Epithelial cell of proximal tubule (primary cell): ENCODE data around the gene HOXC9. TPM values are rescaled to one million over a fixed set of nuclear protein-coding genes. Genes with fewer than 3 reads are reported as not detected.
A peak's percentile ranks its signal among the peaks of the same experiment; 100 is the strongest.

Experiments used
- DNase-seq: peaks from one replicate; pipeline ENCODE4 v3.0.0-alpha.2; 2011; ENCODE audit warnings: low read depth
- H3K4me3 ChIP-seq: 2 replicates; pipeline ENCODE4 v1.5.1; 2011; ENCODE audit warnings: low read depth, mild to moderate bottlenecking, low read length
- total RNA-seq: library from RNA; depleted of rRNA; stranded (reverse); fragments of >200 nt; gene quantifications from 2 replicates; pipeline ENCODE4 v1.2.3, GENCODE V29; 2015
- TF ChIP-seq, protein P1 (sequence below): conservative IDR thresholded peaks from 2 replicates; pipeline ENCODE4 v1.5.1; 2012; ENCODE audit warnings: low read depth, mild to moderate bottlenecking, low read length

Gene HOXC9
- total RNA-seq, 1 donor from 2014 or later: 11.0 TPM

DNA sequence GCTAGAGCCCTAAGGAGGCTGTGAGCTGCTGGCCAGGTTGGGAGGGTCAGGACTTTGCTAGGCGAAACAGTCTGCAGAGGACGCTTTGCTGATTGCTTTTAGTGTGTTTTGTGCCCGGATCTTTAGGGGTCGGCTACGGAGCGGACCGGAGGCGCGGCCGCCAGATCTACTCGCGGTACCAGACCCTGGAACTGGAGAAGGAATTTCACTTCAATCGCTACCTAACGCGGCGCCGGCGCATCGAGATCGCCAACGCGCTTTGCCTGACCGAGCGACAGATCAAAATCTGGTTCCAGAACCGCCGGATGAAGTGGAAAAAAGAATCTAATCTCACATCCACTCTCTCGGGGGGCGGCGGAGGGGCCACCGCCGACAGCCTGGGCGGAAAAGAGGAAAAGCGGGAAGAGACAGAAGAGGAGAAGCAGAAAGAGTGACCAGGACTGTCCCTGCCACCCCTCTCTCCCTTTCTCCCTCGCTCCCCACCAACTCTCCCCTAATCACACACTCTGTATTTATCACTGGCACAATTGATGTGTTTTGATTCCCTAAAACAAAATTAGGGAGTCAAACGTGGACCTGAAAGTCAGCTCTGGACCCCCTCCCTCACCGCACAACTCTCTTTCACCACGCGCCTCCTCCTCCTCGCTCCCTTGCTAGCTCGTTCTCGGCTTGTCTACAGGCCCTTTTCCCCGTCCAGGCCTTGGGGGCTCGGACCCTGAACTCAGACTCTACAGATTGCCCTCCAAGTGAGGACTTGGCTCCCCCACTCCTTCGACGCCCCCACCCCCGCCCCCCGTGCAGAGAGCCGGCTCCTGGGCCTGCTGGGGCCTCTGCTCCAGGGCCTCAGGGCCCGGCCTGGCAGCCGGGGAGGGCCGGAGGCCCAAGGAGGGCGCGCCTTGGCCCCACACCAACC is 29.8 kb downstream of the HOXC9 start:
- TF ChIP-seq, protein P1, sequence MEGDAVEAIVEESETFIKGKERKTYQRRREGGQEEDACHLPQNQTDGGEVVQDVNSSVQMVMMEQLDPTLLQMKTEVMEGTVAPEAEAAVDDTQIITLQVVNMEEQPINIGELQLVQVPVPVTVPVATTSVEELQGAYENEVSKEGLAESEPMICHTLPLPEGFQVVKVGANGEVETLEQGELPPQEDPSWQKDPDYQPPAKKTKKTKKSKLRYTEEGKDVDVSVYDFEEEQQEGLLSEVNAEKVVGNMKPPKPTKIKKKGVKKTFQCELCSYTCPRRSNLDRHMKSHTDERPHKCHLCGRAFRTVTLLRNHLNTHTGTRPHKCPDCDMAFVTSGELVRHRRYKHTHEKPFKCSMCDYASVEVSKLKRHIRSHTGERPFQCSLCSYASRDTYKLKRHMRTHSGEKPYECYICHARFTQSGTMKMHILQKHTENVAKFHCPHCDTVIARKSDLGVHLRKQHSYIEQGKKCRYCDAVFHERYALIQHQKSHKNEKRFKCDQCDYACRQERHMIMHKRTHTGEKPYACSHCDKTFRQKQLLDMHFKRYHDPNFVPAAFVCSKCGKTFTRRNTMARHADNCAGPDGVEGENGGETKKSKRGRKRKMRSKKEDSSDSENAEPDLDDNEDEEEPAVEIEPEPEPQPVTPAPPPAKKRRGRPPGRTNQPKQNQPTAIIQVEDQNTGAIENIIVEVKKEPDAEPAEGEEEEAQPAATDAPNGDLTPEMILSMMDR: no peak
- H3K4me3 ChIP-seq: peak overlapping the region; percentile 17
- no peak for DNase-seq

DNA sequence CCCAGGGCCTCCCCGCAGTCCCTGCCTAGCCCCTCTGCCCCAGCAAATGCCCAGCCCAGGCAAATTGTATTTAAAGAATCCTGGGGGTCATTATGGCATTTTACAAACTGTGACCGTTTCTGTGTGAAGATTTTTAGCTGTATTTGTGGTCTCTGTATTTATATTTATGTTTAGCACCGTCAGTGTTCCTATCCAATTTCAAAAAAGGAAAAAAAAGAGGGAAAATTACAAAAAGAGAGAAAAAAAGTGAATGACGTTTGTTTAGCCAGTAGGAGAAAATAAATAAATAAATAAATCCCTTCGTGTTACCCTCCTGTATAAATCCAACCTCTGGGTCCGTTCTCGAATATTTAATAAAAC is 30.5 kb downstream of the HOXC9 start:
- H3K4me3 ChIP-seq: no peak overlapping the region
- TF ChIP-seq, protein P1: no peak
- no peak for DNase-seq

DNA sequence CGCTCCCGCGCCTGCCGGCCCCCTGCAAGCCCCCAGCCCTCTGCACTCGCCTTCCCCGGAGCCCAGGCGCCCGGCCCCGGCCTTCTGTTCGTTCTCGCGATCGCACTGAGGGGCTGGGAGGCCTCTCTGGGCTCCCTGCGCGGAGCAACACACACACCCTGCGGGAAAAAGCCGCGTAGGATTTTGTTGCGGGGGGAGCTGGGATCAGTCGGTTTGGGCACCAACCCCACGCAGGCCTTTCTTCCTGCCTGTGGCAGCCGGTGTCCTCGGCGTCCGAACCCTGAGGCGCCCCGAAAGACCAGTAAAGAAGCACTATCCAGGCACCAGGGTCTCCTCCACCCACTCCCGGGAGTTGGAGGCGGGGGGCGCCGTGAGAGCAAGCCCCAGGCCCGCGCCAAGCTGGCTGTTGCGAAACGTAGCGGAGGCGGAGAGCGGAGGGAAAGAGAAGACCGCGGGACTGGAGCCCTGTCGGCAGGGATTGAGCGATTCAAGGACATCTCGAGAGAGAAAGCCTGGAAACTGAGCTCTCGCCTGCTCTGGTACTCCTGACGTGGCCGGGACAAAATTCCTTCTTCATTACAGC is 31.0 kb downstream of the HOXC9 start:
- H3K4me3 ChIP-seq: no peak overlapping the region
- TF ChIP-seq, protein P1: no peak
- no peak for DNase-seq

DNA sequence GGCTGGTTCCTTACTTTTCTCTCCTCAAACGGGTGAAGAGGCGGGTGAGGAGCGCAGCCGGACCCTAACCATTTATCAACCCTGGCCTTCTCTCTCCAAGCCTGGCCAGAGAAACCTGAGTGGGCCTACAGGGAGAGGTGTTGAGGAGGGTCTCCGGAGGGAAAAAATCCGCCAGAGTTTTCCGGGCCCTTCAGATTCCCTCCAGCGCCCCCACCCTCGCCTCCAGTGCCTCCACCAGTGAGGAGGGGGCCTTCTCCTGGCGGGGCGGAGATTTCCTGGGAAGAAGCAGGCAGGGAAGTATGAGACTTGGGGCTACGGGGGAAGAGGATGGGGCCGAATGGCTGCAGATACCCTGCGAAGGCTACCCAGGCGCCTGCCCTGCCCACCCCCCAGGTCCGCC is 31.5 kb downstream of the HOXC9 start:
- H3K4me3 ChIP-seq: no peak overlapping the region
- DNase-seq: no peak
- TF ChIP-seq, protein P1: no peak

DNA sequence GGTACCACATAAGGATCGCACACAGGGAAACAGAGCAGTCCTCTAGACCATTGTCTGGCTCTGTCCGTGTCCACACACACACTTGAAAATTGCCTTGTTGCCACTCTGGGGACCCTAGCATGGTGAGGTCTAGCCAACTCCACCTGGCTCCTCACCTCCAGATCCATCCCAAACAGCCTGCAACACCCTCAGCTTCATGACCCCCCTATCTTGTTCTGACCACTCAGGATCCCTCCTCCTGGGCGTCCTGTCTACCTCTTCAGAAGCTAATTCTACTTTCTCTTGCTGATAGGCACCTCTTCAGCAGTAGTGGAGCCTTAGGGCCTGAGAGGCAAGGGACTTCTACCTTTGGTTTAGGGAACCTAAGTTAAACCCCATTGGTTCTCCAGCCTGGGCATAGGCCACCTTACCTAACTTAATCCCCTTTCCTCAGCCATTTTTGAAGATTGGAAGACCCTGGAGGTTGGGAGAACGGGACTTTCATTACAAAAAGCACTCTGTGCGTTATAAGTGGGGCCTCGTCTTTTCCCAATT is 32.2 kb downstream of the HOXC9 start:
- no peak for DNase-seq
- H3K4me3 ChIP-seq: no peak overlapping the region
- TF ChIP-seq, protein P1: no peak

DNA sequence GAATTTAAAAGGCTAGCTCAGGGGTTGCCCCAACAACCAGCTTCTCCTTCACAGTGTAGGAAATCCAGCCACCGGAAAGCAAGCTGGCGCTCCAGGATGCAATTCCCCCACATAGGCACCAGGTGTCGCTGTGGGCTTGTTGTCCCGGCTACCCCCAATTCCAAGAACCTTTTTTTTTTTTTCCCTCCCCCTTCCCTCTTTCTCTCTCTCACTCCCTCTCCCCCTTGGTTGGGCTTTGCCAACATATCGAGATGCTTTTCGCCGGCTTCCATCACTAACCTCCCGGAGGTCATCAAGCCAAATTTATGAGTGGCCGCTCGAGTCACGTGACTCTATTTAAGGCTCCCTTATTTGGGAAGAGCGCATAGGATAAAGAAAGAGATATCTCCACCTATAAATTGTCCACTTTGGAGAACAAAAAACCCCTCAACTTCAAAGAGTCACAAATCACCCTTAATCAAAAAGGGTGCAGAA is 32.7 kb downstream of the HOXC9 start, which contains the start of gene HOXC5:
HOXC5 (plus strand) TSS at position 424 of the 474 bp plus-strand sequence. CDS start 73 bp downstream, outside the sequence.
- H3K4me3 ChIP-seq: peak within 1 kb of the TSS; percentile 43

More for the DNA sequence above, 32.7 kb downstream of the HOXC9 start, which contains the start of gene HOXC5:
- TF ChIP-seq, protein P1: peak; percentile 99
- DNase-seq: no peak
